HepG2 (cell line): ENCODE results near the gene ZIC2. TPM values are rescaled to one million over a fixed set of nuclear protein-coding genes. Genes with fewer than 3 reads are reported as not detected.

ENCODE experiments used
- CREM ChIP-seq, 2 experiments: sonication (generic) in 1 of 2; formaldehyde crosslinking in 1 of 2; IDR thresholded peaks; 2 replicates each; pipeline versions ENCODE4 v1.4.0 to v1.6.1; 2016 to 2020; ENCODE audit warnings: antibody characterized with exemption in 1 of 2, mild to moderate bottlenecking in 1 of 2, missing genetic modification reagents in 1 of 2
- EEA1 ChIP-seq: sonication (generic); formaldehyde crosslinking; IDR thresholded peaks from 2 replicates; pipeline ENCODE4 v1.5.1; 2020; ENCODE audit warnings: mild to moderate bottlenecking, missing genetic modification reagents, borderline replicate concordance
- MED8 ChIP-seq: sonication (generic); formaldehyde crosslinking; IDR thresholded peaks from 2 replicates; pipeline ENCODE4 v1.8.1; 2023; ENCODE audit warnings: mild to moderate bottlenecking, missing genetic modification reagents; ENCODE audit not compliant: insufficient replicate concordance
- SOX13 ChIP-seq, 3 experiments: fragments of 450-650 bp in 1 of 3; sonication (generic) in 1 of 3; formaldehyde crosslinking in 1 of 3; IDR thresholded peaks in 2 of 3; conservative IDR thresholded peaks in 1 of 3; 2 replicates each; pipeline versions ENCODE4 v1.5.0 to v1.6.1; 2016 to 2020; ENCODE audit warnings: antibody characterized with exemption in 1 of 3, mild to moderate bottlenecking in 1 of 3, missing compliant biosample characterization in 1 of 3, missing genetic modification reagents in 1 of 3, moderate library complexity in 1 of 3
- TCF7L2 ChIP-seq: IDR thresholded peaks from 2 replicates; pipeline ENCODE4 v1.6.1; 2011; ENCODE audit warnings: mild to moderate bottlenecking, low read depth, low read length, moderate library complexity
- ZBTB2 ChIP-seq: sonication (generic); formaldehyde crosslinking; IDR thresholded peaks from 2 replicates; pipeline ENCODE4 v1.8.0; 2022; ENCODE audit warnings: low read depth, missing genetic modification reagents
- ZBTB40 ChIP-seq, 2 experiments: fragments of 450-650 bp in 1 of 2; sonication (generic) in 1 of 2; formaldehyde crosslinking in 1 of 2; IDR thresholded peaks; 2 replicates each; pipeline versions ENCODE4 v1.6.1 to v1.8.0; 2016 to 2022; ENCODE audit warnings: antibody characterized with exemption in 1 of 2, mild to moderate bottlenecking in 1 of 2, missing genetic modification reagents in 1 of 2
- ZBTB7B ChIP-seq: sonication (generic); formaldehyde crosslinking; IDR thresholded peaks from 2 replicates; pipeline ENCODE4 v1.4.0; 2020; ENCODE audit warnings: missing genetic modification reagents
- ZNF280D ChIP-seq: sonication (generic); formaldehyde crosslinking; IDR thresholded peaks from 2 replicates; pipeline ENCODE4 v1.5.1; 2020; ENCODE audit warnings: mild to moderate bottlenecking, missing genetic modification reagents
- ZNF891 ChIP-seq: sonication (generic); formaldehyde crosslinking; IDR thresholded peaks from 2 replicates; pipeline ENCODE4 v1.5.0; 2020; ENCODE audit warnings: mild to moderate bottlenecking, missing genetic modification reagents
- polyA plus RNA-seq, 8 experiments: library from polyadenylated mRNA; depleted of rRNA in 3 of 8; stranded (reverse) in 7 of 8; unstranded in 1 of 8; fragments of >200 nt; fragmentation: Illumina TruSeq in 4 of 8; extraction: Trizol in 4 of 8; gene quantifications; 2 replicates each; pipeline versions ENCODE4 v1.2.1 to v1.2.3, GENCODE V29; 2011 to 2016; ENCODE audit warnings: low read depth in 4 of 8, missing spikeins in 1 of 8, mixed read lengths in 1 of 8; ENCODE audit not compliant: insufficient read depth in 1 of 8
- total RNA-seq, 5 experiments: library from RNA; depleted of rRNA; stranded (reverse); fragments of >200 nt; fragmentation: Illumina TruSeq; extraction: Trizol; gene quantifications; 2 replicates each; pipeline ENCODE4 v1.2.3, GENCODE V29; 2016; ENCODE audit warnings: low read depth in 1 of 5

Gene ZIC2
- total and polyA plus RNA-seq, 2 of the 13 experiments (the other 11 are each of a cell fraction or from before 2014, with no cell fraction given): 0.13 TPM; not detected in 1

GRCh38 chr13:100019780-100020356, 38.3 kb downstream of the ZIC2 start (continued):
- TF ChIP-seq ZNF280D (CRISPR knock-in tag) (no peak), ZBTB7B (CRISPR knock-in tag) (no peak), EEA1 (CRISPR knock-in tag) (no peak), MED8 (CRISPR knock-in tag) (no peak), ZNF891 (CRISPR knock-in tag) (no peak), SOX13 (IDR thresholded peaks at IDR 0.05) (no peak), SOX13 (CRISPR knock-in tag; conservative IDR thresholded peaks at IDR 0.05 in 1 of 2, IDR thresholded peaks at IDR 0.05 in 1 of 2) (peak in 1 of 2 experiments; percentile 72; a peak in 2 of 4 replicates), TCF7L2 (no peak), ZBTB40 (IDR thresholded peaks at IDR 0.05) (no peak), ZBTB40 (CRISPR knock-in tag; IDR thresholded peaks at IDR 0.05) (no peak), CREM (IDR thresholded peaks at IDR 0.05) (no peak), CREM (CRISPR knock-in tag; IDR thresholded peaks at IDR 0.05) (no peak), ZBTB2 (CRISPR knock-in tag) (no peak)
